GM13977 (cell line): Measurements from ENCODE around the gene DISC1.

Source experiments
- DNase-seq: peaks from one replicate; pipeline ENCODE4 v3.0.0; 2012; ENCODE audit warnings: low spot score
- in situ Hi-C: fragments of 300-500 bp; cut with MboI; formaldehyde crosslinking; loops from one replicate; pipeline ENCODE4 v1.12.0; 2022; ENCODE audit warnings: low sequenced_read_pairs, low pct_unique_long_range_greater_than_20kb, mixed read lengths, inconsistent platforms; ENCODE audit not compliant: unreplicated experiment
- TF ChIP-seq, protein P1 (sequence below): IDR thresholded peaks from 2 replicates; pipeline ENCODE4 v1.5.1; 2012; ENCODE audit warnings: mild to moderate bottlenecking, control low read depth; ENCODE audit not compliant: insufficient read depth; ENCODE audit errors: extremely low read depth, missing control alignments

The DISC1 gene

DNA sequence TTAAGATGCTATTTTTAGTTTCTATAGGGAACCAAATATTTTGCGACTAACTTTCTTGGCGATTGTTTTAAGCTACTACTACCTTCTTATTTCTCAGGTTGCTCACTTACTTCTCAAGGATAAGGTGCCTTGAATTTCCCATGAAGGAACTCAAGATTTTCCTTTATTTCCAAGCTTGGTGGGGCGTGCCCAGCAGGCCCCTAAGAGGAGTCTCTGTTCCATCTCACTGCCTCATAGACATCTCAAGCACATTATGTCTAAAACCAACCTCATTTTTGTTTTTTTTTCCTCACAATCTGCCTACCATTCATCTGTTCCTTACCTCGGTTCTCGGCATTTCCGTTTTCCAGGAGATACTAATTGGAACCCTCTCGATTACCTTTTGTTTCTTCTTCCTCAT, 421.9 kb downstream of the DISC1 start:
- in situ Hi-C loops: no loop called here
- TF ChIP-seq, protein P1, sequence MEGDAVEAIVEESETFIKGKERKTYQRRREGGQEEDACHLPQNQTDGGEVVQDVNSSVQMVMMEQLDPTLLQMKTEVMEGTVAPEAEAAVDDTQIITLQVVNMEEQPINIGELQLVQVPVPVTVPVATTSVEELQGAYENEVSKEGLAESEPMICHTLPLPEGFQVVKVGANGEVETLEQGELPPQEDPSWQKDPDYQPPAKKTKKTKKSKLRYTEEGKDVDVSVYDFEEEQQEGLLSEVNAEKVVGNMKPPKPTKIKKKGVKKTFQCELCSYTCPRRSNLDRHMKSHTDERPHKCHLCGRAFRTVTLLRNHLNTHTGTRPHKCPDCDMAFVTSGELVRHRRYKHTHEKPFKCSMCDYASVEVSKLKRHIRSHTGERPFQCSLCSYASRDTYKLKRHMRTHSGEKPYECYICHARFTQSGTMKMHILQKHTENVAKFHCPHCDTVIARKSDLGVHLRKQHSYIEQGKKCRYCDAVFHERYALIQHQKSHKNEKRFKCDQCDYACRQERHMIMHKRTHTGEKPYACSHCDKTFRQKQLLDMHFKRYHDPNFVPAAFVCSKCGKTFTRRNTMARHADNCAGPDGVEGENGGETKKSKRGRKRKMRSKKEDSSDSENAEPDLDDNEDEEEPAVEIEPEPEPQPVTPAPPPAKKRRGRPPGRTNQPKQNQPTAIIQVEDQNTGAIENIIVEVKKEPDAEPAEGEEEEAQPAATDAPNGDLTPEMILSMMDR: no peak
- no peak for DNase-seq

DNA sequence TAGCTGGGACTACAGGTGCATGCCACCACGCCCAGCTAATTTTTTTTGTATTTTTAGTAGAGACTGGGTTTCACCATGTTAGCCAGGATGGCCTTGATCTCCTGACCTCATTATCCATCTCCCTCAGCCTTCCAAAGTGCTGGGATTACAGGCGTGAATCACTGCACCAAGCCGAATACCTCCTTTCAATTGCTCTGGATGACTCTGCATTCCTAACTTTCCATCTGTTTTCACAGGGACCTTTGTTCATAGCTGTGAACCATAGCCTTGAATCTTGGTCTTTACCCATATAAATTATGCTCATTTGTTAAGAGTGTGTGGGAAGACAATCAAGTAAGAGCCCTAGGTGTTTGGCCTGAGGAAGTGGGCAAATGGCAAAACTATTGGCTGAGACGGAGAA, 422.7 kb downstream of the DISC1 start:
- in situ Hi-C loops: no loop called here
- DNase-seq: no peak
- TF ChIP-seq, protein P1: no peak

DNA sequence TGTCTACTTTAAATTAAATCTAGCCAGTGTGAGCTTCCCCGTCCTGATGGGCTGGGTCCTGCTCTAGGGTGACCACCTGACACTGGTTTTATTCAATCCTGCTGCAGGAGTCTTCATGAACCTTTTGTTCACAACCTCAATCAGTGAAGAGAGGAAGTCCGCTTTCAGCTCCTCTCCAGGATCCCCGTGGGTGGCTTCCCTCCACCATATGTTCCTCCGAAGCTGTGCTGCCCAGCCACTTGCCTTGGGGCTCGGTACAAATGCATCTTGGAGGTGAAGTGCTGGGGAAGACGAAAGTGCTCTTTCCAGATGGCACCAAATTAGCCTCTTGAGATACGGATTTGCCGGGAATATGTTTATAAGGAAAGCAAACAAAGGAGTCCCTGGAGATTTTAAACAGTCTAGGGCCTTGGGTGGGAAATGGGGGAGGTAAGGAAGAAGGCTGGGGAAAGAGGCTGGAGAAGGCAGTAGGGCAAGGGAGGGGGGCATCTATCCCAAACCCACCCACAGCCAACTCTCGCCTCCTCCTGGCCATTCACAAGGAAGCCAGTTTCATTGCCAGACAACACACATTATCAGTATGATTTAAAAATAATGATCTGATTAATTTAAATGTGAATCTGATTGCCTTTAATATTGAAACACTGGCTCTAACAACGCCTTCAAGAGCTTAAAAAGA, 430.8 kb downstream of the DISC1 start:
- no peak for DNase-seq
- in situ Hi-C loops: no loop called here
- TF ChIP-seq, protein P1: no peak

DNA sequence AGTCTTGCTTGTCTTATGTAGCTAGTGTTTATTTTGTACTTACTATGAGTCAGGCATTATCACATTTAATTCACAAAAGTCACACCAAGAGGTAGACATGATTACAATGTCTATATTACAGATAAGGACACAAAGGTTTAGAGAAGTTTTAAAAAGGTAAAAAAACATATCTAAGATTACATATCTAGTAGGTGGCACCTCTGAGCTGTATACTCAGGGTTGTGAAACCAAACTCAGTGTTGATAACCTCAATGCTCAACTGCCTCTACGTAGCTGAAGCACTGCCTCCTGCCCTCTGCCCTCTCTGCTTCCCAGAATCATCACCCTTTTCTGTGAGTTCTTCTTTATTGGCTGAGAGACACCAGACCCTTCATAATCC, 431.3 kb downstream of the DISC1 start:
- TF ChIP-seq, protein P1: no peak
- no peak for DNase-seq
- in situ Hi-C loops: no loop called here

DNA sequence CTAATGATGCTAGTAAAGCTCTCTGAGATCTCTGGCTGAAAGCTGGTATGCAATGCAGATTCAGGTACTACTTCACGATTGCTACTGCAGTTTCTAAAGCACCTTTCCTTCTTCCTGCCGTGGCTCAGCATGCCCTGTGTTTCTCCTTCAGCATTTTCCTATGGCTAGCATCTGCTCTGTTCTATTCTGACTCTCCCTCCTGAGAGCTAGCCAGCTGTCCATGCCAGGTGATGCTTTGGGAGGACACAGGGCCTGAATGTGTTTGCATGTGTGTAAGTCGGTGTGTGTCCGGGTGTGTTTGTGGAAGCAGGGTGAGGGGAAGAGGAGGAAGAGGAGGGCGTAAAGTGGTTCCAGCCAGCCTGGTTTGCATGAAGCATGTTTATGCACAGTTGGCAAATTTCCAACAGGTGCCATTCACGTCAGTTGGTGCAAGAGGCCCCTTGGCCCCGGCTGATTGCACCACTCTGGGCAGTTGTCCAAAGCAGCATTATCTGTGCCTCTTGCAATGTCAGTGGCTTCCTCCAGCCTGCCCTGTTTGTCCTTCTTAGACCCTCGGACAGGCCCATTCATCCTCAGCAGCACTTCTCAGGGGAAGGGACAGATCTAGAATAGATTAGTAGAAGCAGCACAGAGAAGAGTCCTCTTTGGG, 433.3 kb downstream of the DISC1 start:
- TF ChIP-seq, protein P1: no peak
- no peak for DNase-seq
- in situ Hi-C loops: no loop called here

DNA sequence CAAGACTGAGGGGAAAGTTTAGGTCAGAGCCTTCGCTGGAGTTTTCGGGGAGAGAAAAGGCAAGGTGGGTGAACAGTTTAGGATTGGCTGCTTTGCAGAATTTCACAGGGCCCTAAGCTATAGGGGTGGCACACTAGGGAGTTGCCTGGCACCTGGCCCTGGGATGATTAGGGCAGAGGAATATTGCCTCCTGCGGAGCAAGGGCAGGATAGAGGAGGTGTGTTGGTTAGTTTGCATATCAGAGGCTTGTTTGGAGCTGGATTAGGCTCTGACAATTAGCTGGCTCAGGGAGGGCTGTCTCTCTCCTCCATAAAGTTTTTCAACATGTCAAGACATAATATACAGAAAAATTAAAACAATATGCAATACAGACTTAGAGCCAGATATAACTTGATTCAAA, 436.4 kb downstream of the DISC1 start:
- TF ChIP-seq, protein P1: no peak
- no peak for DNase-seq
- in situ Hi-C loops: no loop called here
